ENCODE data around the gene ACSM5. TPM values are rescaled to one million over a fixed set of nuclear protein-coding genes. Genes with fewer than 3 reads are reported as not detected.

Gene ACSM5
- total and polyA plus RNA-seq, 2 of the 8 experiments (the other 6 are each of a cell fraction or from before 2014, with no cell fraction given): not detected

GRCh38 chr16:20441191-20441590 lies 31.9 kb downstream of the ACSM5 start:
- no peaks in the 10 kb centered on the region for H3K27me3 ChIP-seq (replicated peaks in 1 of 4; ENCODE audit: control insufficient read depth in 3 of 4, extremely low read depth in 1 of 4, insufficient read depth in 3 of 4, low read length in 3 of 4)
- H2BK12ac ChIP-seq (ENCODE audit: low read depth, low read length): no peak overlapping the region
- H3K56ac ChIP-seq (replicated peaks; ENCODE audit: insufficient read length, low read depth, low read length): no peak overlapping the region
- H2BK20ac ChIP-seq (ENCODE audit: low read length): no peak overlapping the region
- H2AK5ac ChIP-seq (ENCODE audit: low read depth, low read length): no peak overlapping the region
- no peaks in the 10 kb centered on the region for H3K4me1 ChIP-seq (replicated peaks in 1 of 4; ENCODE audit: control insufficient read depth in 3 of 4, insufficient read depth in 4 of 4, low read length in 3 of 4)
- no peak overlapping the region for H3K23ac ChIP-seq (ENCODE audit: insufficient read length)
- H3K23me2 ChIP-seq (ENCODE audit: low read depth, low read length): no peaks in the 10 kb centered on the region
- H3K27ac ChIP-seq (ENCODE audit: low read depth, low read length): no peak overlapping the region
- H3K9me3 ChIP-seq (ENCODE audit: insufficient read depth in 2 of 2, low read depth in 1 of 2, low read length in 1 of 2): no peaks in the 10 kb centered on the region
- no peak overlapping the region for H3K4me3 ChIP-seq (ENCODE audit: extremely low read depth in 1 of 4, insufficient read depth in 2 of 4, low read depth in 3 of 4, low read length in 4 of 4)
- WGBS, 2 experiments (ENCODE audit: extremely low coverage in 1 of 2, insufficient coverage in 1 of 2, insufficient read length in 1 of 2, insufficient replicate concordance in 2 of 2, low coverage in 1 of 2, low lambda C conversion rate in 2 of 2, missing lambda C conversion rate in 1 of 2): 79% methylated on average over 2 of the region's 3 CpGs; no CpG with 5 or more reads in 1 of the 2 experiments
- no peaks in the 10 kb centered on the region for H3K36me3 ChIP-seq (ENCODE audit: control insufficient read depth in 2 of 4, insufficient read depth in 4 of 4, low read length in 3 of 4)
- POLR2A ChIA-PET (ENCODE audit: partially characterized antibody): no interaction called here
- no peaks in the 10 kb centered on the region for H3K79me2 ChIP-seq (ENCODE audit: control insufficient read depth in 1 of 2, insufficient read depth in 2 of 2, low read length in 2 of 2)
- H3K4ac ChIP-seq (replicated peaks; ENCODE audit: insufficient read length, low read depth, low read length): no peak overlapping the region
- CTCF ChIA-PET (ENCODE audit: partially characterized antibody): no interaction called here
- no peak overlapping the region for H3K18ac ChIP-seq (ENCODE audit: extremely low read depth, low read length)
- FAIRE-seq (no peak), DNase-seq (ENCODE audit: low read depth in 1 of 2, low spot score in 2 of 2) (no peak)
- H2AFZ ChIP-seq (ENCODE audit: low read length): no peak overlapping the region
- no peak overlapping the region for H2BK120ac ChIP-seq (replicated peaks; ENCODE audit: low read depth, low read length)
- H4K8ac ChIP-seq (ENCODE audit: extremely low read depth, insufficient read depth, low read length): no peak overlapping the region
- no peak overlapping the region for H3K4me2 ChIP-seq (ENCODE audit: insufficient read depth in 1 of 2, low read depth in 2 of 2, low read length in 2 of 2)
- no peak overlapping the region for H3K14ac ChIP-seq (ENCODE audit: insufficient read length)
- H2BK15ac ChIP-seq (ENCODE audit: low read length): no peak overlapping the region
- H4K91ac ChIP-seq (replicated peaks; ENCODE audit: insufficient read length, low read length): no peak overlapping the region
- H2BK5ac ChIP-seq (ENCODE audit: low read depth, low read length): no peak overlapping the region
- H4K20me1 ChIP-seq (replicated peaks in 1 of 2; ENCODE audit: control insufficient read depth in 1 of 2, insufficient read depth in 2 of 2, low read length in 2 of 2): no peaks in the 10 kb centered on the region
- H3K79me1 ChIP-seq (ENCODE audit: low read depth, low read length): no peaks in the 10 kb centered on the region
- no peak overlapping the region for H3K9ac ChIP-seq (replicated peaks in 1 of 4; ENCODE audit: extremely low read depth in 1 of 4, low read depth in 3 of 4, low read length in 3 of 4)
- H4K5ac ChIP-seq (ENCODE audit: insufficient read length, low read depth, low read length): no peak overlapping the region
- TF ChIP-seq RAD21 (IDR thresholded peaks at IDR 0.05 in 1 of 2, conservative IDR thresholded peaks at IDR 0.05 in 1 of 2; ENCODE audit: low read depth in 2 of 2, low read length in 2 of 2) (no peak), EP300 (IDR thresholded peaks at IDR 0.05; ENCODE audit: borderline replicate concordance in 1 of 2, low read depth in 2 of 2, low read length in 2 of 2) (no peak), ZNF274 (IDR thresholded peaks at IDR 0.05; ENCODE audit: borderline replicate concordance, extremely low read depth, low read length) (no peak), TBP (IDR thresholded peaks at IDR 0.05; ENCODE audit: low read depth, low read length) (no peak), YY1 (IDR thresholded peaks at IDR 0.05; ENCODE audit: low read depth, low read length) (no peak), RNF2 (IDR thresholded peaks at IDR 0.05; ENCODE audit: borderline replicate concordance, low read depth, low read length, missing control alignments, poor library complexity, severe bottlenecking) (no peak), RFX5 (IDR thresholded peaks at IDR 0.05; ENCODE audit: borderline replicate concordance, low read depth, low read length) (no peak), BCL11A (IDR thresholded peaks at IDR 0.05; ENCODE audit: low read depth in 2 of 2, low read length in 2 of 2) (no peak), SP2 (IDR thresholded peaks at IDR 0.05; ENCODE audit: low read length) (no peak), CEBPB (IDR thresholded peaks at IDR 0.05; ENCODE audit: low read depth, low read length) (no peak), GABPA (IDR thresholded peaks at IDR 0.05; ENCODE audit: borderline replicate concordance, insufficient read depth, low read length) (no peak), SUZ12 (IDR thresholded peaks at IDR 0.05; ENCODE audit: low read length) (no peak), CTBP2 (IDR thresholded peaks at IDR 0.05; ENCODE audit: borderline replicate concordance, insufficient read depth, insufficient read length, low read length) (no peak), CBX5 (IDR thresholded peaks at IDR 0.05; ENCODE audit: low read depth, low read length) (no peak), CREB1 (IDR thresholded peaks at IDR 0.05) (no peak)
